Vagina (tissue), 2 donors: ENCODE data around the gene ICE1. TPM values are rescaled to one million over a fixed set of nuclear protein-coding genes. Genes with fewer than 3 reads are reported as not detected.

Experiments
- DNase-seq, 2 donors: peaks; one replicate each; pipeline ENCODE4 v3.0.0-alpha.2; 2017; ENCODE audit errors: extremely low spot score in 2 of 2
- H3K27ac ChIP-seq: fragments of 200-600 bp; sonication (generic); one replicate; pipeline ENCODE4 v1.5.1; 2019
- H3K27me3 ChIP-seq: fragments of 200-600 bp; sonication (generic); one replicate; pipeline ENCODE4 v1.5.1; 2019
- H3K36me3 ChIP-seq, 2 donors: fragments of 200-600 bp; sonication (generic); one replicate each; pipeline ENCODE4 v1.5.1; 2017 to 2019
- H3K4me1 ChIP-seq: fragments of 200-600 bp; sonication (generic); one replicate; pipeline ENCODE4 v1.5.1; 2019
- H3K4me3 ChIP-seq, 2 donors: fragments of 200-600 bp; sonication (generic); 1 replicate in 1 of 2; 2 replicates in 1 of 2; pipeline ENCODE4 v1.5.1; 2016 to 2019
- H3K9me3 ChIP-seq: fragments of 200-600 bp; sonication (generic); one replicate; pipeline ENCODE4 v1.5.1; 2019
- POLR2A ChIP-seq, 2 donors: fragments of 450-650 bp; IDR thresholded peaks; one replicate each; pipeline ENCODE4 v1.6.1; 2017; ENCODE audit warnings: antibody characterized with exemption in 2 of 2, mild to moderate bottlenecking in 2 of 2, moderate library complexity in 2 of 2
- POLR2AphosphoS5 ChIP-seq, 2 donors: sonication (generic); formaldehyde crosslinking; IDR thresholded peaks; one replicate each; pipeline ENCODE4 v1.9.0; 2017; ENCODE audit warnings: antibody characterized with exemption in 2 of 2, mild to moderate bottlenecking in 2 of 2, low read depth in 1 of 2; ENCODE audit not compliant: insufficient read depth in 1 of 2
- intact Hi-C: fragments of 100-400 bp; cut with DNase I; formaldehyde crosslinking; loops from one replicate; pipeline ENCODE4 v1.15.1; 2023
- total RNA-seq: library from RNA; depleted of rRNA; stranded (reverse); fragments of >200 nt; gene quantifications from one replicate; pipeline ENCODE4 v1.2.3, GENCODE V29; 2016
- TF ChIP-seq, protein P1 (sequence below), 3 experiments: fragments of 450-650 bp in 2 of 3; fragments of 200-600 bp in 1 of 3; sonication (generic) in 1 of 3; IDR thresholded peaks; one replicate each; pipeline ENCODE4 v1.5.1; 2017 to 2019; ENCODE audit warnings: antibody characterized with exemption in 3 of 3, mild to moderate bottlenecking in 2 of 3, moderate library complexity in 2 of 3

Gene ICE1
- total RNA-seq, 1 donor from 2014 or later: 23.1 TPM

DNA sequence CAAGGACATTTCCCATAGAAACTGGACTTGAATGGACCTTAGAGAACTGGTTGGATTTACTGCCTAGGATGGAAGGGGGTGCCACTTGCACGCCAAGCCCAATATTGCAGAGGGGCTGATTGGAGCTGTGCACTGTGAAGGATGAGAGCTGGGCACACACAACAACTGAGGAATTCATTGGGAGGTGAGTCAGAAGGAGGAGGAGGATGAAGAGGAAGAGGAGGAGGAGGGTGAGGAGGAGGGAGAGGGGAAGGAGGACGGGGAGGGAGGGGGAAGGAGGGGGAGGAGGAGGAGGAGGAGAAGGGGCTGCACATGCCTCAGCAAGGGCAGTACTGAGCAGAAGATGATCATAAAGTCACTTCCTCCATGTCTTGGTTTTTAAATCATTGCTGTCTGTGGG is 5.7 kb upstream of the ICE1 start:
- H3K4me3 ChIP-seq: no peak overlapping the region
- TF ChIP-seq POLR2A (IDR thresholded peaks at IDR 0.05) (no peak), POLR2AphosphoS5 (IDR thresholded peaks at IDR 0.05; ENCODE audit: insufficient read depth in 1 of 2, low read depth in 1 of 2) (no peak)
- TF ChIP-seq, protein P1, sequence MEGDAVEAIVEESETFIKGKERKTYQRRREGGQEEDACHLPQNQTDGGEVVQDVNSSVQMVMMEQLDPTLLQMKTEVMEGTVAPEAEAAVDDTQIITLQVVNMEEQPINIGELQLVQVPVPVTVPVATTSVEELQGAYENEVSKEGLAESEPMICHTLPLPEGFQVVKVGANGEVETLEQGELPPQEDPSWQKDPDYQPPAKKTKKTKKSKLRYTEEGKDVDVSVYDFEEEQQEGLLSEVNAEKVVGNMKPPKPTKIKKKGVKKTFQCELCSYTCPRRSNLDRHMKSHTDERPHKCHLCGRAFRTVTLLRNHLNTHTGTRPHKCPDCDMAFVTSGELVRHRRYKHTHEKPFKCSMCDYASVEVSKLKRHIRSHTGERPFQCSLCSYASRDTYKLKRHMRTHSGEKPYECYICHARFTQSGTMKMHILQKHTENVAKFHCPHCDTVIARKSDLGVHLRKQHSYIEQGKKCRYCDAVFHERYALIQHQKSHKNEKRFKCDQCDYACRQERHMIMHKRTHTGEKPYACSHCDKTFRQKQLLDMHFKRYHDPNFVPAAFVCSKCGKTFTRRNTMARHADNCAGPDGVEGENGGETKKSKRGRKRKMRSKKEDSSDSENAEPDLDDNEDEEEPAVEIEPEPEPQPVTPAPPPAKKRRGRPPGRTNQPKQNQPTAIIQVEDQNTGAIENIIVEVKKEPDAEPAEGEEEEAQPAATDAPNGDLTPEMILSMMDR (IDR thresholded peaks at IDR 0.05): no peak
- H3K9me3 ChIP-seq: no peaks in the 10 kb centered on the region
- H3K36me3 ChIP-seq: no peaks in the 10 kb centered on the region
- no peak overlapping the region for H3K27ac ChIP-seq
- H3K4me1 ChIP-seq: peaks cover 8% of the 10 kb centered on the region
- DNase-seq: no peak
- intact Hi-C loops: no loop called here
- H3K27me3 ChIP-seq: no peaks in the 10 kb centered on the region

DNA sequence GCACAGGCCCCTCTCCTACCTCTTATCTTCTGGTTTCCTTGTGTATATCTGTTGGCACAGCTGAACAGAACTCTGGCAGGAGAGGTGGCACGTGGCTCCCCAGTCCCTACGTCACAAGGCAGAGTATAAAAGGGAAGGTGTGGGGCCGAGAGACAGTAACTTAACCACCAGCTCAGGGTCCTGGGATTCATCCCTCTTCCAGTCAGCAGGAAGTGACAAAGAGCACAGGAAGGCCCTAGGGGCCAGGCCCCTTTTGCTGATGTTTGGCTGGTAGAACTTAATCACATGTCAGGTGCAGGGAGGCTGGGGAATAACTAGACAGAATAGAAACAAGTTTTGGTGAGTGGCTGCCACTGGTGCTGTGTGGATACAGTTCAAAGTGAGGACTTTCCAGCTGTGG is 4.5 kb upstream of the ICE1 start:
- H3K27me3 ChIP-seq: no peaks in the 10 kb centered on the region
- H3K4me1 ChIP-seq: peaks cover 9% of the 10 kb centered on the region
- H3K27ac ChIP-seq: no peak overlapping the region
- no peaks in the 10 kb centered on the region for H3K9me3 ChIP-seq
- TF ChIP-seq POLR2A (IDR thresholded peaks at IDR 0.05) (no peak), POLR2AphosphoS5 (IDR thresholded peaks at IDR 0.05; ENCODE audit: insufficient read depth in 1 of 2, low read depth in 1 of 2) (no peak)
- TF ChIP-seq, protein P1 (IDR thresholded peaks at IDR 0.05): no peak
- H3K4me3 ChIP-seq: no peak overlapping the region
- H3K36me3 ChIP-seq: no peaks in the 10 kb centered on the region
- intact Hi-C loops: loop anchor here (2.0 kb wide), 1 partner anchor 275 kb away; no protein-coding TSS in a partner anchor
- no peak for DNase-seq

DNA sequence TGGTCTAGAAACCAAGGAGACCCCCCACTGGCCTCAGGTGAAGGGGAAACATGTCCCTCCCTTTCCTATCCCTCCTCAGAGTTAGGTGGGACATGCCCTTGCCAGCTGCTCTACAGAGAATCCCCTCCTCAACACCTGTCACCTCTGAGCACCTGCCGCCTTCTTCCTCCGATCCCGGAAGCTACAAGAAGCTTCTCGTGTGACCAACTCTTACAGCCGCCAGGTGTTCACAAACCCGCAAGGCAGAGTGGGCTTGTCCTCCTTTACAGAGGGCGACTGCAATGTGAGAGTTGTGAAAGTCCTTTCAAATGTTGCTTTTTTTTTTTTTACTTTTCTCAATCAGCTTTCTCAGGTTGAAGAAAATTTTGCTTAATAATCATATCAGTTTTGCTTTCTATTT is 3.7 kb upstream of the ICE1 start:
- Histone ChIP-seq H3K4me1 (peaks cover 17% of the 10 kb centered on the region), H3K9me3 (no peaks in the 10 kb centered on the region), H3K27me3 (no peaks in the 10 kb centered on the region), H3K4me3 (no peak overlapping the region), H3K36me3 (no peaks in the 10 kb centered on the region), H3K27ac (no peak overlapping the region)
- DNase-seq: no peak
- intact Hi-C loops: loop anchor here (2.0 kb wide), 1 partner anchor 276 kb away; no protein-coding TSS in a partner anchor
- no peak for TF ChIP-seq POLR2AphosphoS5 (IDR thresholded peaks at IDR 0.05; ENCODE audit: insufficient read depth in 1 of 2, low read depth in 1 of 2)
- TF ChIP-seq, protein P1 (IDR thresholded peaks at IDR 0.05): no peak

DNA sequence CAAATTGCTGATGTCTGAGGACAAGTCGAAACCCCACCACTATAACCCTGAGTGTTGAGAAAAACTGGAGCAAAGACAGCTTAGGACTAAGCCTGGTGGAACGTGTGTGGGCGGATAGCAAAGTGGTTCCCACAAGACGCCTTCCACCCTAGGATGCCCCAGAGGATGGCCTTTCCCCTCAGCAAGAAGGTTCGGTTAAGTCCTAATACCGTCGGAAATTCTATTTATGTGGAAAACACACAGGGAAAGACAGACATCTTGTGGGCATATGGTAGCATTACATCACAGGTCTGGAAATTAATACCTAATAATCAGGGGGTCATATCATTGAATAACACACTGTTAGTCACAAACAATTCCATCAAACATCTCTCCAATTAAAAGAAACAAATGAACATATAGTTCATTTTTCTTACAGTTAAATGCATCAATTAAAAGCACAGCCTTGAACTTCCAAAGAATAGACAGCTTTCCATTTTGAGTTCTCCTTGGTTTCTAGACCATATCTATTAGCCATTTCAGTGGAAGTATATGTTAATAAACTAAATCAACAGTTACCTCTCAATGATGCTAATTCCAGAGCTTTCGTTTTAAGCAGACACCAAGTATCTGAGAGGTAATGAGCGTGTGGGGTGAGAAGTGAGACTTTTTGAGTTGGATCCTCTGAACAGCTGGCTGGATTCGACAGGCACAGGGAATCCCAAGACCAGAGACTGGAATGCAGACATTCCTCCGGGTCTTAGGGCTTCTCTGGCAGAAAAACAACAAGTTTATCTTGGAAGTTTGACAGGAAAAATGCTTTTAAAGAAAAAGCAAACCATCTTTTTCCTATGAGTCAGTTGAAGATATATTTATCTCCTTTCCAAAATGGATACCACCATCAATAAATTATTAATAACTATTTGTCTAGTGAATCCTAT is 2.9 kb upstream of the ICE1 start:
- intact Hi-C loops: loop anchor here (2.0 kb wide), 1 partner anchor 277 kb away; no protein-coding TSS in a partner anchor
- H3K36me3 ChIP-seq: no peaks in the 10 kb centered on the region
- H3K27ac ChIP-seq: no peak overlapping the region
- H3K9me3 ChIP-seq: no peaks in the 10 kb centered on the region
- no peaks in the 10 kb centered on the region for H3K27me3 ChIP-seq
- peaks cover 25% of the 10 kb centered on the region for H3K4me1 ChIP-seq
- no peak overlapping the region for H3K4me3 ChIP-seq
- no peak for TF ChIP-seq POLR2AphosphoS5 (IDR thresholded peaks at IDR 0.05; ENCODE audit: insufficient read depth in 1 of 2, low read depth in 1 of 2)
- TF ChIP-seq, protein P1 (IDR thresholded peaks at IDR 0.05): peak in 2 of 3 experiments; percentile 58 to 72
- DNase-seq: no peak

DNA sequence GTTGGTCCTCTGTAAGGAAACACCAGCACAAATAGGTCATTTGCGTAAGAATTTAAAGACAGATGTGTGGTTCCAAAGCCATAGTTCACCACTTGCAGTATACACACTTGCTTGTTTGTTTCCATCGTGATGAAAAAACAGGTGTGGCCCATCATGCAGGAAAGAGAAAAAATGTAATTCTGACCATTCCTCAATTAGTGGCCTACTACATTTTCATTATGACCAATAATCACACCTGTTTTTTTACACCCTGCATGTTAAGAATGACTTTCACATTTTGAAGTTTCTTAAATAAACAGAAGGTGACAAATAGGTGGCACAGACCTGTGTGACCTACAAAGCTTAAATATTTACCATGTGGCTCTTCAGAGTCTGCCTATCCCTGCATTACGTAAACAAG is 2.2 kb upstream of the ICE1 start:
- TF ChIP-seq POLR2A (IDR thresholded peaks at IDR 0.05) (no peak), POLR2AphosphoS5 (IDR thresholded peaks at IDR 0.05; ENCODE audit: insufficient read depth in 1 of 2, low read depth in 1 of 2) (no peak)
- TF ChIP-seq, protein P1 (IDR thresholded peaks at IDR 0.05): no peak
- DNase-seq: no peak
- H3K4me1 ChIP-seq: peaks cover 32% of the 10 kb centered on the region
- no peaks in the 10 kb centered on the region for H3K9me3 ChIP-seq
- no peak overlapping the region for H3K4me3 ChIP-seq
- intact Hi-C loops: no loop called here
- no peaks in the 10 kb centered on the region for H3K27me3 ChIP-seq
- H3K27ac ChIP-seq: no peak overlapping the region
- H3K36me3 ChIP-seq: no peaks in the 10 kb centered on the region
